GM21367 (cell line): ENCODE results near the gene NTRK3.

Experiments
- ATAC-seq: cut with Tn5 transposase; IDR thresholded peaks from one replicate; pipeline ENCODE4 v1.9.1; 2021; ENCODE audit not compliant: unreplicated experiment

Gene NTRK3

DNA sequence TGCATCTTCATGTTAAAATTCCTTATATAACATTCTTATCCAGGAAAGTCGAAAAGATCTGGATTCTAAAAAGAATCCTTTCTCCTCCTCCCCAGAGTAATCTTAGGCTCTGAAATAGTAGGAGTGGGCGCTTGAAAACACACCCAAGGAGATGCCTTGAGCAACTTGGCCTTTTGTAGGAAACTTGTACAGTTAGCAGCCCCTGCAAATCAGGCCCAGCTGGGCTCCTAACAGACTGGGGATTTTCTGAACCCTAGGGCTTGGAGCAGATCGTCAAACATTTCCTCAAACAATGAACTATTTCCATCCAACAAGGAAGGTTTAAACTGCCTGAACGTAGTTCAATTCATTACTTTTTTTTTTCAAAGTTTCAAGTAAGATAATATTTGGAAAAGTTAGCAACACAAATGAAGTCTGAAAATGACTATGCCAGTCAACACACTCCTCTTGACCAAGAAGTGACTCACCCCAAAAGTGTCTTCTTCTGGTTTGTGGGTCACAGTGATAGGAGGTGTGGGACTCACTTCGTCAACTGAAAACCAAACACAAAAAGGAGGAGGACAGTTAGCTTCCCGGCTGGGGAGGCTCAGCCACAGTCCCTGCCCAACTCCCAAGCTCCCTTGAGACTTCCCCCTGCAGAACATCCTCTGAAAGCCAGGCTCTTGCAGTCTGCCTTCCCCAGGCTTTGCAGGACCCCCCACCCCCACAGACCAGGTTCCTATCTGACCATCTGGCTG, 129.7 kb downstream of the NTRK3 start:
- ATAC-seq = no peak

DNA sequence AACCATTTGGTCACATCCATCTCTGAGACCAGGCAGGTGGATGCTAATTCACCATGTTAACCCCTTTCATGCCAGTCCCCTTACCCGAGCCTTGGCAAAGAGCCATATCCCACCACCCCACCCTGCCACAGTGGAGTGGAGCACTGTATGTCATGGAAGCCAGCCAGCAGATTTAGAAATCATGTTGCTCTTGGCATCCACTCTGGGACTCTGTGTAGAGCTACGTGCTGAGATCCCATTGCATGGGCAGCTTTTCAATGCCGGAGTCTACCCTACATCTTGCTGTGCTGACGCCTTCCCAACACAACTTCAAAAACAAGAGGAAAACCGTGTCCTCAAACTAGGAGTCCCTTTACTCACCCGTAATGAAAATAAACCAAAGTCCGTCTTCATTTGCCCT, 131.0 kb downstream of the NTRK3 start:
- no peak for ATAC-seq

DNA sequence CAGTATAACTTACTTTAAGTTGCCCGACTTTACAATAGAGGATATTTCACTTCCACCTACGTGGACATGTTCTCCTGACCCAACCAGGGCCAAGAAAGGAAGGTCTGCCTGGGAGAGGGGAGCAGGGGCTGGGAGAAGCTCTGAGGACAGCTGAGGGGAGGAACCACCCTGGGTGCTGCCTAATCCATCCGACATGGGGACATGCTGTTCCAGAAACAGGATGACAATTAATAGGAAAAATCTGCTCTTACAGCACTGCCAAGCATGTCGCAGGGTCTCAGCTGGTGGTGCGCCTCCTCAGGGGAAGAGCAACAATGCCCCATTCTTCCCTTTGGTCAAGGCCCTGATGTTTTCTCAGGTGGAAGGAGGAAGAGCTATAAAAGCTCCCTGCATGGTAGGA, 132.3 kb downstream of the NTRK3 start:
- ATAC-seq = no peak

DNA sequence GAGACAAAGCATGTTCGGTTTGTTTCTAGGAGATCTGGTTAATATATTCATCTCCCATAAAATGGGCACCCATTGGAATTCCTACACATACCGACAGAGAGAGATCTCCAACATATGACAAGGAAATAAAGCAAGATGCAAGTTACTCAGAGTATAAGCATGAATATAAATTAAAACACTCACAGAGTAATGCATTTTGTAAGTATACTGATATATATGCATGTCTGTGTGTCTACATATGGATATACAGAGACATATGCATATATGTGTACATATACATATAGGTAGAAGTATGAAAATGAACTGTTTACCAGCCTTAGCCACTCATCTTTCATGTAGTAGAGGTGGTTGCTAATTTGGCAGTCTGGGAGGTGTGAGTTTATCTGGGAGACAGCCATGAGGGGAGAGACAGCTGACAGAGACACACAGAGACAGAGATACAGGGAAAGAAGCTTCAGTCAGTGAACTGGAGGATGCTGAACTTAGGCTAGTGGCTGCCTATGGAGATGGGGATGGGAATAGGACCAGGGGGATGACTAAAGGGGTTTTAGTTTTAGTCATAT, 134.5 kb downstream of the NTRK3 start:
- ATAC-seq = no peak

DNA sequence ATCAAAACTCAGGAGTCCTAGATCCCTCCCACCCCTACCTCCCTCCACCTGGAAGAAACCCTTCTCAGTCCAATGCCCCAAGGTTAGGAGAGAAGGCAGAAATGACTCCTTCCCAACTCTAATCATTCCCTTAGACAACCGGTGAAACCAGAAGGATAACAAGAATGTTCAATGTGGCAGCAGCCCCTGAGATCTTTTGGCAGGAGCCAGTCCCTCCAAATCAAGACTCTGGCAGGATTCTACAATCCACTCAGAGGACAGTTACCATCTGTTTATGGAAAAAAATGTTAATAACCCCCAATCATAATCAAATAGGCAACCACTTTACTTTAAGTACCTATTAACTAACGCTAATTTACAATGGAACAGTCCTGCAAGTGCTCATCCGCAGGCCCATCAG, 136.5 kb downstream of the NTRK3 start:
- ATAC-seq = no peak

DNA sequence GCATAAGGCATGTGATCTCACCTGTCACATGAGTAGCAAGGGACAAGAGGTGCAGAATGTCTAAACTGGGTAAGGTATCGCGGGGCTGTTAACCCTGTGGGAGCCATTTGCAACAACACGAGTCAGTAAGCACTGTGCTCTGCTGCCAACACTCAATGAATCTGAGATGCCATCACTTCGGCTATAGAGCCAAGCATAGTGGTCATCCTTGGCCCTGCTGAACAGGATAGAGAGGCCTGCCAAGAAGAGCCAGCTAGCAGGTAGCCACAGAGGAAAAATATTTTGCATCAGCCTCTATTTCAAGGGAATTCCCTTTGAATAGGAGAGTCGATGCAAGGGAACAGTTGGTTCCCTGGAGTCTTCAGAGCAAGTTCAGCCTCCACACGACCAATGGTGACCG, 137.8 kb downstream of the NTRK3 start:
- ATAC-seq = no peak

DNA sequence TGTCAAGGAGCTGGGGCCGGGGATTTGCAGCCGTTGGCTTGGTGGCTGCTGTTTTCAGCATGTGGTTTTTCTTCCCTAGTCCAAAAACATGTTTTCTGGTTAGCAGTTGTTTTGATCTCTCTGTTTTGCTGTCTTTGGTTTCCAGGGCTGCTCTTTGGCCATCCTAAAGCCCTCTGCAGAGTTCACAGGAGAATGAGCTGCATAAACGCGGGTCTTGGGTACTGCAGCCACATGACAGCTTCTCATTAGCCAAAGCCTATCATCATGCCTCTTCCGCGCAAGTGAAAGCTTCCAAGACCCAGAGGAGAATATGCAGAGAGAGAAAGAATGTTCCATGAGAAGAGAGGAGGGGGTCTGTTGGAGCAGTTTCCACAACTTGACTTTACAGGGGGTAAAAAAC, 138.5 kb downstream of the NTRK3 start:
- no peak for ATAC-seq

DNA sequence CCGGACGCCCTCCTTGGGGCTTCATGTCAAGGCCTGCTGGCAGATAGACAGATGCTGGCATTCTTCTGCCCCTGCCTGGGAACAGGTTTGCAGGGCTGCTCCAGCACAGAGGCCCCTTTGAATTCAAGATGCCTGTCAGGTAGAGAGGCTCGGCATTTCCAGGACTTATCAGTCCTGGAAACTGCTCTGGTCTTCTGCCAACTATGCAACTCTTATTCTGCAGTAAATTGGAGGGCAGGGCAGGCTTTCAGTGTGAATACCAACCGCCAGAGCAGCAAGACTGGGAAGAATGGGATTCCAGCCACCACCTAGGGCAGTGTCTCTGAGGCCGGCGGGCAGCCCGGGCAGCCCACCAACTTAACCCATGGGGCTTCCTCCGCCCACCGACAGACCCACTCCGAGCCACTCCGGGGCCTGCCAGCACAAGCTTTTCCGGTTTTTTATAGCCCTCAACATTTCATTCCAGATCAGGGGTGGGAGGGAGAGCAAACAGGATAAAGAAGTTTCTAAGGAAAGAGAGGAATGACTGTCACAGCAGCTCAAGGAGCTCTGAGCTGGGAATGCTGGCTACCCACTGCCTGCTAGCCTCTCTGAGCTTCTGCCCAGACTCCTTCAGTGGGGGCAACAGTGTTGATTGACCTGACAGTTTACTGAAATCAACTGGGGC, 140.9 kb downstream of the NTRK3 start:
- ATAC-seq = no peak

DNA sequence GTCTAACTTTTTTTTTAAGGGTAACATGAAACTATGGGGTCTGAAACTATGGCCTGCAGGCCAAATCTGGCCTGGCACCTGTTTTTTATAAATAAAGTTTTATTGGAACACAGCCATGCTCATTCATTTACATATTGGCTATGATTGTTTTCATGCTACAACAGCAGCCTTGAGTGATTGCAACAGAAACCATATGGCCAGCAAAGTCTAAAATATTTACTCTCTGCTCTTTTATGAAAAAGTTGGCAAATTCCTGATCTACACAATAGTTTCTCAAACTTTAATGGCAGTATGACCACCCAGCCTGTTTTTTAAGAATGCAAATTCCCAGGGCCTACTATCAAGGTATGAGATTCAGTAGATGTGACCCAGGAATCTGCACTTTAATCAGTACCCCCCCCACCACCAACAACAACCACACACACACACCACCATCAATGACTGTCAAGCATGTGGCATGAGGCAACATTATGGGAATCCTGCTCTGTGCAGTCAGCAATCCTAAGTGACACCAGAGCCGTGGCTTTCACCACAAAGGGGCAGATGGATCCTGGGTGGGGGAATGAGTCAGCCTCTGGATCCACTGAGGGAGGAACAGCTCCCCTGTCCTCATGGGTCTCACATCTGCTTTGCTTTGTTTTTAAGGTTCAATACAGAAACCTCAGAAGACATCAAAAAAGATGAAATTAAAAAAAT, 142.8 kb downstream of the NTRK3 start:
- ATAC-seq = no peak

DNA sequence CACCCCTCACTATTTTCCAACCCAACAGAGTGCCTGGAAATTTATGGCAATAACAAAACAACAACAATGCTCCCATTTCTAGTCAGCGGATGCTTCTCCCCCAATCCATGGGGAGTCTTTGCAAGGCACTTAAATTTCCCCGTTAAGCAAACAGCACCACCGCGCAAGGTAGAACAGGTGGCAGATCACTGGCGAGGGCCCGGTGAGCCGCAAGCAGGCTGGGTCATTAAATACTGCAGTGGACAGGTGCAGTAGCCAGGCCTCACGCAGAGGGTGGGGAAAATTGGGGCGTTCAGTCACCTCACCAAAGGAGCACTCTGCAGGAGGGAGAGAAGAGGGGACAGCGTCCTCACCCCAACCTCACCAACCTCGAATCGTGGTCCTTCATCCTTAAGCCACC, 147.5 kb downstream of the NTRK3 start:
- no peak for ATAC-seq

DNA sequence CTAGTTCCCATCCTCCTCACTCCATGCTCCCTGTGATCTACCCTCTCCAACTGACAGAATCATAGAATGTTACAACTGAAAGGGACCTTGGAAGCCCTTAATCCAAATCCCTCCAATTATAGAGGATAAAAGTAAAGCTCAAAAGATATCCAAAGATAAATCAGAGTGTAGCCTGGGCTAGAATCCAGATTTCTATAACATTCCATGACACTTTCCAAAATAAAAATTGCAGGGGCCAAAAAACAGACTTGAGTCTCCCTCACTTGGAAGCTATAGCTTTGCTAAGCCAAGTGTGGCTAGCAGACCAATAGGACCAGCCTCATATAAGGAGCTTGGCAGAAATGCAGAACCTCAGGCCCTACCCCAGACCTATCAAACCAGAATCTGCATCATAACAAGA, 148.1 kb downstream of the NTRK3 start:
- ATAC-seq = no peak

DNA sequence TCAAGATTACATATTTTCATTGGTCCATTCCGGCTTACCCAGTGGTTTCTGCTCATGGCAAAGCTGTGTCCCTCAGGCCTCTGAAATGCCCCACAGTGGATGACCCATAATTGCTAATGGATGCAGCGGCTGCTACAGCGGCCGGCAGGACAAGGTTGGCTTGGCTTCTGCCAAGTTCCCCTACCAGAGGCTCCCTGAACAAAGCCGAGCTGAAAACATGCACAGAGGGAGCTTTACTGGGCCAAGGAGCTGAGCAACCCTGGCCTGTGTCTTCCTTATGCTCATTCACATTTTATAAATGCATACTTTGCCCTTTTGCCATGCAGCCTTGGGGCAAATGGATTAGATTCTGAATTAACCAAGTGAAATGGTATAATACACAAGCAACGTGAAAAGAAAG, 150.5 kb downstream of the NTRK3 start:
- no peak for ATAC-seq

DNA sequence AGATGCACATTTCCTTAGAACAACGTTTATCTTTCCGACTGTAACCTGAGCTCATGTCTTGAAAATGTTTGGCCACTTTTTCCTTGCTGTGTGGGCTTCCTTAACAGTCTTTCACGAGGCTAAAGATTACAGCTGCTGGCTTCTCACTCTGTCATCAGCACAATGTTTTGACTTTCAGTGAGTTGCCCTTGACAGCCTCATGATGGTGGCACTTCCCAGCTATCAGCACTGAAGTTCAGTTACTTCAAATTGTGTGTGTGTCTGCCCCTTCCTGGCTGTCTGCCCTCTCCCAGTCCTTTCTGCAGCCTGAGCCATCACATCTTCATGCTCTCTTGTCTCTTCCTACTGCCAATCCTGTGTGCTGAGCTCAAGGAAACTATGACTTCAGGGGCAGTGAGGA, 152.2 kb downstream of the NTRK3 start:
- no peak for ATAC-seq

DNA sequence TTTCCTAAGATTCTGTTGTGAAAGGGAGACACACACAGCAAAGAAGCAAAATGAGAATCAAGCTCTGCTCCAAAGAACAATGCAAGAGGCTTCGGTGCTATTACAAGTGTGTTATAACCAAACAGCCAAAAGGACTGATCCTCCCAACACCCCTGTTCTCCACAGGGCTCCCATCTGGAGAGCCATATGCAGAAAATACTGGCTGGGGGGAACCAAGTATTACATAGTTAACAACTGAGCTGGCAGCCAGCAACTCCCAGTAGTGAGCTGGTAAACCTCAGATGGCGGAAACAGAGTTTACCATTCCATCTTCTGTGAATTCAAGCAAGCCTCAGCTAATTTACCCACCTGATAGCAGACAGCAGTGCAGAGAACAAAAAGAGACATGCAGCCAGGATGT, 156.4 kb downstream of the NTRK3 start:
- no peak for ATAC-seq

DNA sequence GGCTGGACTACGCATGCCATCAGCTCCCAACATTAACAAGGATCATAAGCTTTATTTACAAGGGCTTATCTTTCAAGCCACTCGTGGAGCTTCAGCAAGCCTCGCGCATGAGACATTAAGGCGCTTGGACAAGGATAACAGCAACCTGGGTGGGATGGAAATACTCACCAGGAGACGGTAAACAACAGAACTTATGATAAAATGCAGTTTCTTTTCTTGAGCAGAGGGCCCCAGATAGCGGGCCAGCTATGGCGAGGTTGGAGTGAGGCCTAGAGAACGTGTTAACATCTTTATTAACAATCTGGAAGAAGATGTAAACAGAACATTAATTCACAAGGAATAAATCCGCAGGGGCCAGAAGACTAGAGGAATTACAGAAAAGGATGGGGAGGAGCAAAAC, 158.2 kb downstream of the NTRK3 start:
- ATAC-seq = no peak

DNA sequence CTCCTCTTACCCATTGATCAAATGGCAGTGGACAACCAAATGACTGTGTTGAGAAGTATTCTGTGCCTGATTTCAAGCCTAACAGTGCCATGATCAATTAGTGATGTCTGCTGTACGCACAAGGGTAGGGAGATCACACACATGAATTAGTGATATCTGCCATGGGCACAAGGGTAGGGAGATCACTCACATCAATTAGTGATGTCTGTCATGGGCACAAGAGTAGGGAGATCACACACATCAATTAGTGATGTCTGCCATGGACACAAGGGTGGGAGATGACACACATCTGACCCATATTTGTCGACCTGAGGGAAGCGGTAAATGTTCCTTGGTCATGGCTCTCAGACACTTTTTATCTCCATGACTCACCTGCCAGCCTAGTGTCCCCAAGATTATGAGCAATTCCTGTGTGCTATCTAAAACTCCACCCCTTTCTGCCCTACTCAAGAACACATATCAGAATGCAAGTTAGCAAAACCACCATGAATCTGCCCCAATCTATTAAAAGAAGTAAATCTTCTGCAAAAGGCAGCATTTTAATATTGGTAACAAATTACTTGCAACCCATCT, 165.0 kb downstream of the NTRK3 start:
- no peak for ATAC-seq

DNA sequence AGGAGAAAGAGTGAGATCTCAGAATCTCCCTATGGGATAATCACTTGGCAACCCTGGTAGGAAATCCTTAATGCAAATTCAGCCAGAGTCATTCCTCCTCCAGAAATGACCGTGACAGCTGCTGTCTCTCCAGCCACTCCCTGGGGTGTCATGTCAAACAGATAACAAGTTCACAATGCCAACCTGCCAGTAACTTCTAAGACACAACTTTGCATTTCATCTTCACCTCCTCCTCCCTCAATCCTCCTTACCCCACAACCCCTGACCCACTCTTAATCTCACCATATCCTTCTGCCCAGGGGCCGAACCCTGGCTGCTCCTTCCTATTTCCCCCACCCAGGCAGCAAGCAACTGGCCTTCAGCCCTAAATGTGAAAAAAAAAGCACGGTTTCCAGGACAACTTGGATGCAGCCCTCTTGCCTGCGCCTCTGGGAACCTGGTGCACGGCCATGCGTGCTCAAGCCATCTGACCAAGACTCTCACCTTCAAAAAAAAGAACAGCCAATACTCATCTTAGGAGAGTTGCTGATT, 166.0 kb downstream of the NTRK3 start:
- no peak for ATAC-seq

DNA sequence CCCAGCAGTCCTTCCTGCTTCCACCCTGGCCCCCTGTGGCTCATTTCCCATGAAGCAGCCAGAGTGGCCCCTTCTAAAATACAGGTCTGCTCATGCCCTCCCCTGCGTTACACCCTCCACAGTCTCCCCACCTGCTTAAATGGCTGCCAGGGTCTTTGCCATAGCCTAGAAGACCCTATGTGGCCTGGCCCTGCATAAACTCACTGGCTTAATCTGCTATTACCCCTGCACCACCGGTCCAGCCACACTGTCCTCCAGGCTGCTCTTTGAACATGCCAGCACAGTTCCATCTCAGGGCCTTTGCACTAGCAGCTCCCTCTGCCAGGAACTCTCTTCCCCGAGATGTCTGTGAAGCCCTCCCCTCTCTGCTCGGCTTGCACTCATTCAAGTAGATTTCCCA, 166.8 kb downstream of the NTRK3 start:
- no peak for ATAC-seq

DNA sequence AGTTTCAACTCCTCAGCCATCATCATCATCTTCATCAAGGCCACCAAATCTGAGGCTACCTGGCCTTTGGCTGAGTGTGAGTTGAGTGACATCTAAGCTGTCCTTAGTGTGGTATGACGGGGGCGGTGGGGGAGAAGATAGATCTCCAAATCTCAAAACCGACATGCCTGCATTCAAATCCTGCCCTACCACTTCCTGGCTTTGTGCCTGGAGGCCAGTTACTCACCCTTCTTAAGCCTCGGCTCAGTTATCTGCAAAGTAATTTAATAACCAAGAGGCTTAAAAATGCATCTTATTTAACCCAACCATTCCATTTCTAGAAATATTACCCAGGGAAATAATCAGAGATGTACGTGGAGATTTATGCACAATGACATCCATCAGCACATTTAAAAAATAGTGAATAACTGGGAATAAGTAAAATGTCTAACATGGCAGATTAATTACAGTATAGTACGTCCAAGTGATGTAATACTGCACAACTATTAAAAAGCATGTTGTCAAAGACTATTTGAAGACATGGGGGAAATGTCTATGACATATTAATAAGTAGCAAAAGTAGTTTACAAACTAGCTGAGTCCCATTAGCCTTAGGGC, 167.4 kb downstream of the NTRK3 start:
- ATAC-seq = no peak

DNA sequence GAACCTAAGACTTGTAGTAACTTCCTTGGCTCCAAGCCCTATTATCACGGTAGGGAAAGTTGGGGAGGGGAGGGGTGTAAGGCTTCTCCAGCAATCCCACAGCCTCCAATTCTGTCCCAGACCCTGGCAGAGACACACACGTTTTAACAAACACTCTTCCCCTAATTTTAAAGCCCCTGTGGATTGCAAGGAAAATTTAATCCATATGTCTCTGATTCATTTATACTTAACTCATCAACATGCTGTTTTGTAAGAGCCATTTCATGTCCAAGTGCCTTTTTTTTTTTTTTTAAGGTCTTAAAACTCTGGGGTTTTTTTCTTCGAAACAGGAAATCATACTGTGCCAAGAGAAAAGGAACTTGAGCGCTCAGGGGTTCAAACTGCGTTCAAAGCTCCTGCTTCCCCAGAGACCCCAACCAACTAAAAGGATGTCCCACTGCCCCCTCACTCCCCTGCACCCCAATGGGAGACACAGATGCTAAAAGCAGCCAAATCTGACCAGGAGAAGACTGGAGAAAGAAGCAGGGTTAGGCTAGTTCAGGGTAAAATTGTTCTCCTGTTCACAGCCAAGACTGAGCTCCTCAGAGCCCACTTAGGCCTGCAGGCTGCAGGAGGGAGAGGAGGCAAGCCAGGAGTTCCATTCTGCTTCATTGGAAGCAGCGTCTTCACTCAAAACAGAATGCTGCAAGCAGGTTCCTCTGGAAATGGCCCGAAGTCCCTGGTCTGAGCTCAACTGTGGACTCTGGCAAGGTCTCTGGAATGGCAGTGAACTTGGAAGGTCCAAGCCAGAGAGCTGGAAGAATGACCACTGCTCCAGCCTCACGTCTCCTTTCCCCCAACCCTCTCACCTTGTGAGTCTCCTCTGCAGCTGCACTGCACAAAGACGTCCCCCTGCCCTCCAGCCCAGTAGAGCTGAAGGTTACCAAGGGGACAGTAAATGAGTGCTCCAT, 172.5 kb downstream of the NTRK3 start:
- ATAC-seq = no peak
